ENCODE results near the gene SYCP2.
A peak's percentile ranks its signal among the peaks of the same experiment; 100 is the strongest.

Gene SYCP2

DNA sequence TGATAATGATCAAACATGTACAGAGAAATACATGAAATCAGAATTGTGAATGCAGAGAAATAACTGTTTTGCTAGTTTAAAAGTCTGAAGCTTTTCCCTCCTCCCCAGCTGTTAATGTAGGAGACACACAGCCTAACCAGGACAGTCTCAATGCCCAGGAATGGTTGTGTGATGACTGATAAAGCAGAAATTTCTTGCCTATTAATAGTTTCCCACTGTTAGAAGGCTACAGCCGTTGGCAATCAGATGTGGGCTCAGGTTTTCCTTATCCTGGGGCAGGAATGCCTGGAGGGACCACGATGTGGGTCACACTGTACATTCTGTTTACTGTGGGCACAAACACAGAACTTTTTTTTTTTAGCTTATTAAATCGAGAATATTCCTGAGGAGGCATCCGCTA is 4.8 kb upstream of the SYCP2 start:
- Histone ChIP-seq H3K79me2 (ENCODE audit: control insufficient read depth, insufficient read depth, low read length) (no peaks in the 10 kb centered on the region), H3K27ac (ENCODE audit: low read depth, low read length) (no peak overlapping the region)

GRCh38 chr20:59937150-59937549 is 3.7 kb upstream of the SYCP2 start:
- Histone ChIP-seq H2BK5ac (ENCODE audit: low read length) (no peak overlapping the region), H3K36me3 (ENCODE audit: control insufficient read depth, insufficient read depth, low read length) (no peaks in the 10 kb centered on the region), H3K56ac (ENCODE audit: low read length) (no peak overlapping the region), H3K4me2 (ENCODE audit: low read length) (no peak overlapping the region), H3K4me1 (ENCODE audit: control insufficient read depth, low read depth, low read length) (no peaks in the 10 kb centered on the region), H3K9ac (ENCODE audit: low read length) (no peak overlapping the region), H4K5ac (ENCODE audit: low read length) (no peak overlapping the region), H3K18ac (ENCODE audit: low read length) (no peak overlapping the region), H3K27me3 (ENCODE audit: insufficient read depth, low read length, poor library complexity) (no peaks in the 10 kb centered on the region), H3K79me1 (ENCODE audit: low read length) (no peaks in the 10 kb centered on the region), H2AK5ac (ENCODE audit: low read length) (no peak overlapping the region), H2BK15ac (replicated peaks; ENCODE audit: low read depth) (no peak overlapping the region), H3K23ac (ENCODE audit: low read length) (no peak overlapping the region), H4K8ac (ENCODE audit: low read depth, low read length) (no peak overlapping the region), H3K4me3 (ENCODE audit: low read length) (no peak overlapping the region), H3K79me2 (ENCODE audit: control insufficient read depth, insufficient read depth, low read length) (no peaks in the 10 kb centered on the region), H3K27ac (ENCODE audit: low read depth, low read length) (no peak overlapping the region), H2BK120ac (ENCODE audit: low read depth, low read length) (no peak overlapping the region), H3K4ac (ENCODE audit: low read depth, low read length) (no peak overlapping the region)
- DNase-seq: no peak
- WGBS (ENCODE audit: extremely low coverage, insufficient coverage, low lambda C conversion rate): no CpG with 5 or more reads among the region's 3 CpGs

More for the DNA sequence above, 4.8 kb upstream of the SYCP2 start:
- no peak overlapping the region for H3K4me3 ChIP-seq (ENCODE audit: low read length)
- no peaks in the 10 kb centered on the region for H3K27me3 ChIP-seq (ENCODE audit: insufficient read depth, low read length, poor library complexity)
- H3K56ac ChIP-seq (ENCODE audit: low read length): no peak overlapping the region
- no peak overlapping the region for H4K8ac ChIP-seq (ENCODE audit: low read depth, low read length)
- no peak overlapping the region for H2BK5ac ChIP-seq (ENCODE audit: low read length)
- H2BK15ac ChIP-seq (replicated peaks; ENCODE audit: low read depth): no peak overlapping the region
- H3K36me3 ChIP-seq (ENCODE audit: control insufficient read depth, insufficient read depth, low read length): no peaks in the 10 kb centered on the region
- H3K4ac ChIP-seq (ENCODE audit: low read depth, low read length): no peak overlapping the region
- no peak overlapping the region for H3K18ac ChIP-seq (ENCODE audit: low read length)
- H3K9ac ChIP-seq (ENCODE audit: low read length): no peak overlapping the region
- no peak overlapping the region for H4K5ac ChIP-seq (ENCODE audit: low read length)
- no peaks in the 10 kb centered on the region for H3K79me1 ChIP-seq (ENCODE audit: low read length)
- no peak overlapping the region for H3K4me2 ChIP-seq (ENCODE audit: low read length)
- no peak overlapping the region for H3K23ac ChIP-seq (ENCODE audit: low read length)
- H3K4me1 ChIP-seq (ENCODE audit: control insufficient read depth, low read depth, low read length): no peaks in the 10 kb centered on the region
- DNase-seq: no peak
- H2BK120ac ChIP-seq (ENCODE audit: low read depth, low read length): no peak overlapping the region
- H2AK5ac ChIP-seq (ENCODE audit: low read length): no peak overlapping the region
- WGBS (ENCODE audit: extremely low coverage, insufficient coverage, low lambda C conversion rate): no CpG with 5 or more reads among the region's 4 CpGs

- no peaks in the 10 kb centered on the region for H3K79me1 ChIP-seq (ENCODE audit: low read length)
- no peaks in the 10 kb centered on the region for H3K36me3 ChIP-seq (ENCODE audit: control insufficient read depth, insufficient read depth, low read length)
- no CpG with 5 or more reads among the region's 4 CpGs for WGBS (ENCODE audit: extremely low coverage, insufficient coverage, low lambda C conversion rate)
- no peaks in the 10 kb centered on the region for H3K27me3 ChIP-seq (ENCODE audit: insufficient read depth, low read length, poor library complexity)
- H3K18ac ChIP-seq (ENCODE audit: low read length): no peak overlapping the region
- no peaks in the 10 kb centered on the region for H3K4me1 ChIP-seq (ENCODE audit: control insufficient read depth, low read depth, low read length)
- H2BK5ac ChIP-seq (ENCODE audit: low read length): no peak overlapping the region
- H3K79me2 ChIP-seq (ENCODE audit: control insufficient read depth, insufficient read depth, low read length): no peaks in the 10 kb centered on the region
- no peak overlapping the region for H3K56ac ChIP-seq (ENCODE audit: low read length)
- DNase-seq: no peak
- no peak overlapping the region for H3K27ac ChIP-seq (ENCODE audit: low read depth, low read length)
- H3K4ac ChIP-seq (ENCODE audit: low read depth, low read length): no peak overlapping the region
- no peak overlapping the region for H2BK120ac ChIP-seq (ENCODE audit: low read depth, low read length)
- H4K8ac ChIP-seq (ENCODE audit: low read depth, low read length): no peak overlapping the region
- H3K4me3 ChIP-seq (ENCODE audit: low read length): no peak overlapping the region
- H2BK15ac ChIP-seq (replicated peaks; ENCODE audit: low read depth): no peak overlapping the region
- no peak overlapping the region for H3K23ac ChIP-seq (ENCODE audit: low read length)
- H3K9ac ChIP-seq (ENCODE audit: low read length): no peak overlapping the region
- no peak overlapping the region for H3K4me2 ChIP-seq (ENCODE audit: low read length)
- no peak overlapping the region for H4K5ac ChIP-seq (ENCODE audit: low read length)
- H2AK5ac ChIP-seq (ENCODE audit: low read length): no peak overlapping the region
Measured at GRCh38 chr20:59936409-59936808, 3.0 kb upstream of the SYCP2 start.

DNA sequence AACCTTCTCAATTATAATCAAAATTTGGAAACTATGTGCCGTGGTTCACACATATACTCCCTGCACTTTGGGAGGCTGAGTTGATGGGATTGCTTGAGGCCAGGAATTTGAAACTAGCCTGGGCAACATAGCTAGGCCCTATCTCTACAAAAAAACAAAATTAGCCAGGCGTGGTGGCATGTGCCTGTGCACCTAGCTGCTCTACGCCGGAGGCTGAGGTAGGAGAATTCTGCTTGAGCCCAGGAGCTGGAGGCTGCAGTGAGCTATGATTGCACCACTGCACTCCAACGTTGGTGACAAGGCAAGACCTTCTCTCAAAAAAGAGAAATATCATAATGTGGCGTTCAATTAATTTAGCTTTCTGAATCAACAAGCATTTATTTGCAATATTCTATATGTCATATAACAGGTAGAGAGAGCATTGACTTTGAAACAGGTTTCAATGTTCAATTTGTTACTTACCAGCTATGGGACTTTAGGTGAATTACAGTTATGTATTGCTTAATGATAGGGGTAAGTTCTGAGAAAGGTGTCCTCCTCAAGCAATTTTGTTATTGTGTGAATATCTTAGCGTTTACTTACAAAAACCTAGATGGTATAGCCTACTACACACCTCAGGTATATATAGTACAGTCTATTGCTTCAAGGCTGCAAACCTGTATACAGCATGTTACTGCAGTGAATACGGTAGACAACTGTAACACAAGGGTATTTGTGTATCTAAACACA is 2.2 kb upstream of the SYCP2 start:
- H2AK5ac ChIP-seq (ENCODE audit: low read length): no peak overlapping the region
- H2BK5ac ChIP-seq (ENCODE audit: low read length): no peak overlapping the region
- no peak overlapping the region for H4K8ac ChIP-seq (ENCODE audit: low read depth, low read length)
- H3K56ac ChIP-seq (ENCODE audit: low read length): no peak overlapping the region
- no peak for DNase-seq
- no peak overlapping the region for H2BK120ac ChIP-seq (ENCODE audit: low read depth, low read length)
- H3K23ac ChIP-seq (ENCODE audit: low read length): no peak overlapping the region
- no peaks in the 10 kb centered on the region for H3K79me2 ChIP-seq (ENCODE audit: control insufficient read depth, insufficient read depth, low read length)
- H3K4me2 ChIP-seq (ENCODE audit: low read length): no peak overlapping the region
- no peaks in the 10 kb centered on the region for H3K79me1 ChIP-seq (ENCODE audit: low read length)
- H3K4ac ChIP-seq (ENCODE audit: low read depth, low read length): no peak overlapping the region
- H3K4me1 ChIP-seq (ENCODE audit: control insufficient read depth, low read depth, low read length): no peaks in the 10 kb centered on the region
- no peak overlapping the region for H2BK15ac ChIP-seq (replicated peaks; ENCODE audit: low read depth)
- no peak overlapping the region for H3K27ac ChIP-seq (ENCODE audit: low read depth, low read length)
- H3K18ac ChIP-seq (ENCODE audit: low read length): no peak overlapping the region
- no CpG with 5 or more reads among the region's 8 CpGs for WGBS (ENCODE audit: extremely low coverage, insufficient coverage, low lambda C conversion rate)
- H4K5ac ChIP-seq (ENCODE audit: low read length): no peak overlapping the region
- no peak overlapping the region for H3K9ac ChIP-seq (ENCODE audit: low read length)
- no peaks in the 10 kb centered on the region for H3K27me3 ChIP-seq (ENCODE audit: insufficient read depth, low read length, poor library complexity)
- H3K4me3 ChIP-seq (ENCODE audit: low read length): no peak overlapping the region
- H3K36me3 ChIP-seq (ENCODE audit: control insufficient read depth, insufficient read depth, low read length): no peaks in the 10 kb centered on the region

- WGBS (ENCODE audit: extremely low coverage, insufficient coverage, low lambda C conversion rate): no CpG with 5 or more reads among the region's 59 CpGs
- H3K79me1 ChIP-seq (ENCODE audit: low read length): no peaks in the 10 kb centered on the region
- H3K4me2 ChIP-seq (ENCODE audit: low read length): peak overlapping the region; percentile 77
- H3K23ac ChIP-seq (ENCODE audit: low read length): no peak overlapping the region
- H3K18ac ChIP-seq (ENCODE audit: low read length): no peak overlapping the region
- no peak overlapping the region for H2BK5ac ChIP-seq (ENCODE audit: low read length)
- no peak overlapping the region for H3K4me3 ChIP-seq (ENCODE audit: low read length)
- H4K5ac ChIP-seq (ENCODE audit: low read length): no peak overlapping the region
- no peaks in the 10 kb centered on the region for H3K79me2 ChIP-seq (ENCODE audit: control insufficient read depth, insufficient read depth, low read length)
- H2BK120ac ChIP-seq (ENCODE audit: low read depth, low read length): no peak overlapping the region
- no peak overlapping the region for H4K8ac ChIP-seq (ENCODE audit: low read depth, low read length)
- H3K4me1 ChIP-seq (ENCODE audit: control insufficient read depth, low read depth, low read length): no peaks in the 10 kb centered on the region
- no peaks in the 10 kb centered on the region for H3K36me3 ChIP-seq (ENCODE audit: control insufficient read depth, insufficient read depth, low read length)
- no peak overlapping the region for H3K27ac ChIP-seq (ENCODE audit: low read depth, low read length)
- H3K4ac ChIP-seq (ENCODE audit: low read depth, low read length): peak overlapping the region; percentile 46
- peak; percentile 76 for DNase-seq
- no peaks in the 10 kb centered on the region for H3K27me3 ChIP-seq (ENCODE audit: insufficient read depth, low read length, poor library complexity)
- peak overlapping the region; percentile 61 for H3K9ac ChIP-seq (ENCODE audit: low read length)
- peak overlapping the region; percentile 84 for H3K56ac ChIP-seq (ENCODE audit: low read length)
- H2AK5ac ChIP-seq (ENCODE audit: low read length): no peak overlapping the region
- no peak overlapping the region for H2BK15ac ChIP-seq (replicated peaks; ENCODE audit: low read depth)
Measured at GRCh38 chr20:59933849-59934585, 580 bp upstream of the SYCP2 start.
